Lower leg skin (tissue), 3 donors: ENCODE results near the gene SIX5.

Experiments used
- POLR2A ChIP-seq, 2 donors: fragments of 450-650 bp; IDR thresholded peaks; one replicate each; pipeline ENCODE4 v1.6.1; 2016 to 2017; ENCODE audit warnings: antibody characterized with exemption in 2 of 2, mild to moderate bottlenecking in 1 of 2, moderate library complexity in 1 of 2
- TF ChIP-seq, protein P1 (sequence below), 3 donors: fragments of 450-650 bp; IDR thresholded peaks; one replicate each; pipeline ENCODE4 v1.5.1; 2016; ENCODE audit warnings: antibody characterized with exemption in 3 of 3, mild to moderate bottlenecking in 3 of 3, moderate library complexity in 2 of 3

DNA sequence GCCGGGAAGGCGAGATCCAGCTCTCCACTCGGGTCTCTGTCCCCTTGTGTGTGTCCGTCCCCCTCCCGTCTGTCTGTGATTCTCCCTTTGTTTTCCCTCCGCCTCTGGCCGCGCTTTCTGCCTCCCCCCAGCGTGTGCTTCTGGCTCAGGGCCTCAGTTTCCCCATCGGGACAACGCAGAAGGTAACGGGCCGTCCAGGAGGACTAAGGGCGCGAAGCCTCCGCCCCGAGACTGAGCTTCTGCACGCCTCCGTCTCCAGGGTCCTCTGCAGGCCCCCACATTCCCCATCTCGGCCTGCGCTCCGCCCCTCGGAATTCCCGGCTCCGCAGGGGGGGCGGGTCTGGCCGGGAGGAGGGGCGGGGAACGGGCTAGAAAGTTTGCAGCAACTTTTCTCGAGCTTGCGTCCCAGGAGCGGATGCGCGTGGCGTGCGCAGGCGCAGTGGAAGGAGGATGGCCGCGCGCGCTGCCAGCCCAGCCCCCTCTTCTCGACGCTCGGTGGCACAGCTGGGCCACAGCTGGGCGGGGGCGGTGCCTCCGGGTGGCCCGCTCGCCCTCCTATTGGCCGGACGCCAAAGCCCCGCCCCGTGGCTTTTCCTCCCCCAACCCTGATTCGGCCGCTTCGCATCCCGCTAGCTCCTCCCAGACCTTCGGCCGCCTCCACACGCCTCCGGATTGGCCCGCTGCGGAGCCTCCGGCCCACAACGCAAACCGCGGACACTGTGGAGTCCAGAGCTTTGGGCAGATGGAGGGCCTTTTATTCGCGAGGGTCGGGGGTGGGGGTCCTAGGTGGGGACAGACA lies at the start of gene SIX5:
- no peak for TF ChIP-seq POLR2A (IDR thresholded peaks at IDR 0.05)
- TF ChIP-seq, protein P1, sequence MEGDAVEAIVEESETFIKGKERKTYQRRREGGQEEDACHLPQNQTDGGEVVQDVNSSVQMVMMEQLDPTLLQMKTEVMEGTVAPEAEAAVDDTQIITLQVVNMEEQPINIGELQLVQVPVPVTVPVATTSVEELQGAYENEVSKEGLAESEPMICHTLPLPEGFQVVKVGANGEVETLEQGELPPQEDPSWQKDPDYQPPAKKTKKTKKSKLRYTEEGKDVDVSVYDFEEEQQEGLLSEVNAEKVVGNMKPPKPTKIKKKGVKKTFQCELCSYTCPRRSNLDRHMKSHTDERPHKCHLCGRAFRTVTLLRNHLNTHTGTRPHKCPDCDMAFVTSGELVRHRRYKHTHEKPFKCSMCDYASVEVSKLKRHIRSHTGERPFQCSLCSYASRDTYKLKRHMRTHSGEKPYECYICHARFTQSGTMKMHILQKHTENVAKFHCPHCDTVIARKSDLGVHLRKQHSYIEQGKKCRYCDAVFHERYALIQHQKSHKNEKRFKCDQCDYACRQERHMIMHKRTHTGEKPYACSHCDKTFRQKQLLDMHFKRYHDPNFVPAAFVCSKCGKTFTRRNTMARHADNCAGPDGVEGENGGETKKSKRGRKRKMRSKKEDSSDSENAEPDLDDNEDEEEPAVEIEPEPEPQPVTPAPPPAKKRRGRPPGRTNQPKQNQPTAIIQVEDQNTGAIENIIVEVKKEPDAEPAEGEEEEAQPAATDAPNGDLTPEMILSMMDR (IDR thresholded peaks at IDR 0.05): peak in 1 of 3 donors; percentile 27
